ENCODE results near the gene MCAT.

- no peak for TF ChIP-seq CTCF (IDR thresholded peaks at IDR 0.05)
- TF ChIP-seq EZH2 (IDR thresholded peaks at IDR 0.05; ENCODE audit: borderline replicate concordance, insufficient read depth, low read depth, low read length, poor library complexity, severe bottlenecking) = no peak
These were observed 20.1 kb upstream of the MCAT start for GRCh38 chr22:43163241-43163795.
